ENCODE measurements around the gene IL1RAPL2.

Gene IL1RAPL2

DNA sequence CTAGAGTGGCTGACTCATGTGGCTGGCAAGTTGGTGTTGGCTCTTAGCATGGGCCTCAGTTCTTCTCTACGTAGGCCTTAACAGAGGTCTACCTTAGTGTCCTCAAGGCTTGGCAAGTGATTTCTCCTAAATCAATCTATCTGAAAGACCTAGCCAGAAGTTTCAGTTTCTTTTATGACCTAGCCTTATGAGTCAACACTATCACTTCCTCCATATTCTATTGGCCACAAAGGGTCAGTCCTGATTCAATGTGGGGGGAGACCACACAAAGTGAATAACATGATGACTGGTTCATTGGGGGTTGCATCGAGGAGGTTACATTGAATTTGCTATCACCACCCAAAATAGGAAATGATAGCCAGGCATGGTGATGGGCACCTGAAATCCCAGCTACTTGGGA lies 1250.5 kb downstream of the IL1RAPL2 start:
- DNase-seq (ENCODE audit: low spot score): no peak

Measured in HuH-7 (cell line).